GM23248 (cell line): ENCODE data around the gene DAPK1.

Source experiments
- EZH2 ChIP-seq: fragments of 200-600 bp; sonication (generic); IDR thresholded peaks from 2 replicates; pipeline ENCODE4 v1.6.1; 2018; ENCODE audit warnings: antibody characterized with exemption, mild to moderate bottlenecking; ENCODE audit not compliant: insufficient read depth, poor library complexity, severe bottlenecking
- EZH2phosphoT487 ChIP-seq: fragments of 200-600 bp; sonication (generic); IDR thresholded peaks from 2 replicates; pipeline ENCODE4 v1.6.1; 2018; ENCODE audit warnings: antibody characterized with exemption, moderate library complexity, mild to moderate bottlenecking, low read depth; ENCODE audit not compliant: insufficient read depth

GRCh38 chr9:87588339-87588738 is 90.7 kb downstream of the DAPK1 start:
- no peak for TF ChIP-seq EZH2
- no peak for TF ChIP-seq EZH2phosphoT487
